GM21515 (cell line): Measurements from ENCODE around the gene STRA8.

Source experiments
- ATAC-seq: cut with Tn5 transposase; IDR thresholded peaks from one replicate; pipeline ENCODE4 v1.9.1; 2021; ENCODE audit not compliant: unreplicated experiment

The STRA8 gene

DNA sequence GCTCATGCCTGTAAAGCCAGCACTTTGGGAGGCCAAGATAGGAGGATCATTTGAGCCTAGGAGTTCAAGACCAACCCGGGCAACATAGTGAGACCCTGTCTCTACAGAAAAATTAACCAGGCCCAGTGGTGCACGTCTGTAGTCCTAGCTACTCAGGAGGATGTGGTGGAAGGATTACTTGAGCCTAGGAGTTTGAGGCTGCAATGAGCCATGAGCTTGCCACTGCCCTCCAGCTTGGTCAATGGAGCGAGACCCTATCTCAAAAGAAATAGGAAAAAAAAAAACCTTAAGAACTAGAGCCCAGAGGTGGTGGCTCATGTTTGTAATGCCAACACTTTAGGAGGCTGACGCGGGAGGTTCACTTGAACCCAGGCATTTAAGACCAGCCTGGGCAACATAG, 2.2 kb downstream of the STRA8 start:
- ATAC-seq = no peak

- peak; percentile 80 for ATAC-seq
These were observed 3.1 kb downstream of the STRA8 start for GRCh38 chr7:135236727-135237126.

GRCh38 chr7:135238112-135238744, 4.6 kb downstream of the STRA8 start:
- no peak for ATAC-seq

- no peak for ATAC-seq
These were observed 5.6 kb downstream of the STRA8 start for GRCh38 chr7:135239263-135239662.

- ATAC-seq = no peak
These were observed 6.8 kb downstream of the STRA8 start for GRCh38 chr7:135240441-135240840.

DNA sequence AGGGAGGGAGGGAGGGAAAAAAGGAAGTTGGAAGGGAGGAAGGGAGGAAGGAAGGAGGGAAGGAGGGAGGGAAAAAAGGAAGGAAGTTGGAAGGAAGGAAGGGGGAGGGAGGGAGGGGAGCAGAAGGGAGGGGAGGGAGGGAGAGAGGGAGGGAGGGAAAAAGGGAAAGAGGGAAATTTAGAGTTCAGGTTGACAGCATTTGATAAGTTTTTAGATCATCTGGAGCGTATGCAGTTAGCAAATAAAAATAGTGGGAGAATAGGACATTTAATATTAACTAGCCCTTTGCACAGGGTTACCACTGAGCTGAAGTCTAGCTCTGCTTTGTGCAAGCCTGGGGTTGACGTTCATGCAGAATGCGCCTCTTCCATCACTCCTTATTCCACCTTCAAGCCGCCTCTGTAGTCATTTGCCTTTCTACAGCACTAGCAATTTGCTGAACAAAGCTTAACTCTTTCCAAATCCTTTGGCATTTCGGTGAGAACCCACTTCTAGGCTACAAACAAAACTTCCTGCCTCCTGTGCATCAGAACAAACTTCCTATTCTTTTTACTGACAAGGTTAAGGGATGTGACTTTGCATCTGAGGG, 8.6 kb downstream of the STRA8 start:
- no peak for ATAC-seq

GRCh38 chr7:135245226-135246190, 11.9 kb downstream of the STRA8 start:
- ATAC-seq = no peak

DNA sequence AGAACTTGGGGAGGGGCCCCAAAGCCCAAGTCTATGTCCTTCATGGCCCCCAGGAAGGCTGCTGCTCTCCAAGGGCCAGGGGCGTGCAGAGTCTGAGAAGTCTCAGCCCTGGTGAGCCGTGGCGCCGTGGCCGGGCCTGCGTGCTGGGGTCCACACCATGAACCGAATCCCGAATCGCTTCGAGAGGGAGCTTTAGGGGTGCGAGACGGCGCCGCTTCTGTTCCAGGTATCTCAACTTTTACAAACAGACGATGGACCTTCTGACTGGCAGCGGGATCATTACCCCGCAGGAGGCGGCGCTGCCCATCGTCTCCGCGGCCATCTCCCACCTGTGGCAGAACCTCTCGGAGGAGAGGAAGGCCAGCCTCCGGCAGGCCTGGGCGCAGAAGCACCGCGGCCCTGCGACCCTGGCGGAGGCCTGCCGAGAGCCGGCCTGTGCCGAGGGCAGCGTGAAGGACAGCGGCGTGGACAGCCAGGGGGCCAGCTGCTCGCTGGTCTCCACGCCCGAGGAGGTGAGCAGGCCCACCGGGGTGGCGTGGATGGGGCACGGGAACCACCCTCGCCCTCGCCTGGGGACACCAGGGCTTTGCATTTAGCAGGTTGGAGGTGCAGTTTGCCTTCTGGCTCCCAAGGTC, 12.7 kb downstream of the STRA8 start:
- no peak for ATAC-seq

DNA sequence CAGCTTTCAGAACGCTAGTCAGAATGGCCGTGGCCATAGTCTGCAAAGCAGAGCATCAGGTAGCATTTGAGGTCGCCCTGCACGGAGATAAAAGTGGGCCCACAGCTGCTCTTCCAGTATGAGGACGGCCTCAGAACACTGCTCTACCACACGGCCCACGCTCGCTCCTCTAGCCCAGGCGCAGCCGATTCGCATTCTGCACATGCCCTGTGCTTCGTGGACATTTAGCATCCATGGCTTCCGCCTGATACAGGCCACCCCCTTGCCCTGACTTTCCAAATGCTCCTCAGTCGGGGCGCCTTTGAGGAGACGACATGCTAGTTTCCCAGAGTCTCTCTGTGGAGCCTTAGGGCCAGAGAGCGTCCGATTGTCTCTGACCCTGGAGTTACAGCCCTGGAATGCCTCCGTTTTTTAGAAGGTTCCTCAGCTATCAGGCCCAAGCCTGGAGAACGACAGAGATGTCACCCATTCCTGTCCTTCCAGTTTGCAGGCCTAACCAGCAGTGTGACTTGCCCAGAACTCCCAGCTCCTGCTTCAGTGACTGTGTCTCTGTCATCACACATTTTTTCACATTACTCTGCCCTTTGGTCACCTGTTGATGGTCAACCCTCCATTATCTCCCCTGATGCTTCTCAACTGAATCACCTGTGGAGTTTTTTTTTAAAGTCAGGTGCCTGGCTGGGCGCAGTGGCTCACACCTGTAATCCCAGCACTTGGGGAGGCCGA, 14.3 kb downstream of the STRA8 start:
- no peak for ATAC-seq

DNA sequence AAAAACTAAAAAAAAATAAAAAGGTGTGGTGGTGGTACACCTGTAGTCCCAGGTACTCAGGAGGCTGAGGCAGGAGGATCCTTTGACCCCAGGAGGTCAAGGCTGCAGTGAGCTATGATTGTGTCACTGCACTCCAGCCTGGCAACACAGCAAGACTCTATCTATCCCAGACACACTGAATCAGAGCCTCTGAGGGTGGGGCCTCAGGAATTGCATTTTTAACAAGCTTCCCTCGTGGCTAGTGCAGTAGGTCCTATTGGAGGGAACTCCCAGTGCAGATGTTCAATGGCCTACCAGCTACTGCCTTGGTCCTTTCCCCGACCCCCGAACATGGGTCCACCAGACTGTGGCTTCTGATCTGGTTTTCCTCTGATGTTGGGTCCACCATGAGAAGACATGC, 14.9 kb downstream of the STRA8 start:
- ATAC-seq = no peak

DNA sequence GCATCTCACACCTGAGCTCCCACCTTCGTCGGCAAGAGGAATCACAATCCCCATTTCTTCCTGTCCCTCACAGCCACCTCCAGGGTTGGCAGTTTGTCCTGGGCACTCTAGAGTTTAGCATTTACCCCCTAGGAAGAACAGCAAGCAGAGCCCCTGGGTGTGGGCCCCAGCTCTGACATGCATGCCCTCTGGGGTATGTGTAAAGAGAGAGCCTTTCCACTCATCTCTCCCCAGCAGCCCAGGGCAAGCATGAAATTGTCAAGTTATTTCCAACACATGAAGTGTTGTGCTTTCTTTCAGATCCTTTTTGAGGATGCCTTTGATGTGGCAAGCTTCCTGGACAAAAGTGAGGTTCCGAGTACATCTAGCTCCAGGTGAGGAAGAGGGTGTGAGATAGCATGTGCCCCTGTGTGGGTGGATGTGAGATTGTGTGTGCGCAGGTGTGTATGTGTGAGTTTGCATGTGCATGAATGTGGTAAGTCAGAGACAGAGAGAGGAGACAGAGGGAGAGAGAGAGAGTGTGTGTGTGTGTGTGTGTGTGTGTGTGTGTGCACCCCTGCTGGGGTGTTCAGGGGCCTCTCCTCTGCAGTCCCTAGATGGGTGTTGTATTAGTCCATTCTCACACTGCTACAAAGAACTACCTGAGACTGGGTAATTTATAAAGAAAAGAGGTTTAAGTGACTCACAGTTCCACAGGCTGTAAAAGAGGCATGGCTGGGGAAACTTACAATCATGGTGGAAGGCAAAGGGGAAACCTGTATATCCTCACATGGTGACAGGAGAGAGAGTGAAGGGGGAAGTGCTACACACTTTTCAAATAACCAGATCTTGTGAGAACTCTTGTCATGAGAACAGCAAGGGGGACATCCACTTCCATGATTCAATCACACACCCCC, 18.1 kb downstream of the STRA8 start:
- no peak for ATAC-seq

GRCh38 chr7:135253851-135254771, 20.5 kb downstream of the STRA8 start:
- ATAC-seq = no peak

- no peak for ATAC-seq
These were observed 24.2 kb downstream of the STRA8 start for GRCh38 chr7:135257790-135258189.

DNA sequence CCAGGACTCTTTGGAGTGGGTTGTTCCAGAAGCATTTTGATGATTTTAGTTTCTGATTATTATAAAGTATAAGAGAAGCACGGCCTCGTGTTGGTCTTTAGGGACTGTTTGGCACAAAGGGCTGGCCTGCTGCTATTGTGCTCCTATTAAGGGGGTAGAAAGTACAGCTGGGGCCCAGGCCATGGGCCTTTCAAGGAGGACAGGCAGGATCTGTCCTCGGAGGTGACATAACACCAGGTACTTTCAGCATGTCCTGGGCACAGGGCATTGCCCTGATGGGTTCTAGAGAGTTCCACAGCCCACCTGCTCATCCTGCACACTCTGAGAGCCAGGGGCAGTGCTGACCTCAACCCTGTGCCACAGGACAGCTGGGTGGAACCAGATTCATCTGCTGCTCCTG, 24.9 kb downstream of the STRA8 start:
- no peak for ATAC-seq

DNA sequence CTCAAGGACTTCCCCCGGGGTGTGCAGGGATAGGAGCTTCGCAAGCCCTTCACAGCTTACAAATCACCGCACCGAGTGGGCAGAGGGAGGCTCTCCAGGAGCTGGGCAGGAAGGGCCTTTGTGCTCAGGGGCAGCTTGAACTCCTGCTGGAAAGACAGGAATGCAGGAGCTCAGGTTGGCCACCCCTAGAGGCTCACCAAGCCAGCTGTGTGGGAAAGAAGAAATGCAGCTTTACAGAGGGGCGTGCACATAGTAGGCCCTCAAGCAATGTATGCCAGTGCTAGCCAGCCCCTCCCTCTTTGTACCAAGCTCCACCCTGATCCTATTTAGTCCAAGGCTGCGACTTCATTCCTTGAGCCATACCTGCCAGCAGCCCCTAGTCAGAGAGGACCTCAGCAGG, 26.1 kb downstream of the STRA8 start:
- ATAC-seq = no peak

DNA sequence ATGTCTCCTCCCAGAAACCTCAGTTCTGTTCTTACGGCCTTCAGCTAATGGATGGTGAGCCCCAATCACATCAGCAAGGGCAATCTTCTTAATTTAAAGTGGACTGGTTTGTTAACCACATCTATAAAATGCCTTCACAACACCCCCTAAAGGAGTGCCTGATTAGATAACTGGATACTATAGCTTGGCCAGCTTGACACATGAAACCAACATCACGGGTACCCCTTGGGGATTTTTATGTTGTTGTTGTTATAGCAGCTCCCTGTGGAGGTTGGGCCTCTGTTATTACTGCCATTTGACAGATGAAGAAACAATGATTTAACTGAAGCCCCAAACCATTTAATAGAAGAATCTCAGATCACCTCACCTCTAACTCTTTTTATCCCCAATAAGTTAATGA, 26.8 kb downstream of the STRA8 start:
- ATAC-seq = no peak

- no peak for ATAC-seq
These were observed 27.5 kb downstream of the STRA8 start for GRCh38 chr7:135260930-135261721.
